Stimulated activated CD8-positive, alpha-beta memory T cell treated with anti-CD3 and anti-CD28 coated beads, Interleukin-4, amount 100 ng/mL, for 1 hour (primary cell): ENCODE measurements around the gene ENTPD5.
A peak's percentile ranks its signal among the peaks of the same experiment; 100 is the strongest.
"Not testable (repeated sequence)": the region's sequence is repeated elsewhere in the genome, so short reads cannot be mapped to it uniquely, and the experiment has no call there.

Experiments
- DNase-seq, 2 donors: peaks; one replicate each; pipeline ENCODE4 v3.0.0-alpha.2; 2020; ENCODE audit warnings: low read depth in 2 of 2, low spot score in 1 of 2

Gene ENTPD5

DNA sequence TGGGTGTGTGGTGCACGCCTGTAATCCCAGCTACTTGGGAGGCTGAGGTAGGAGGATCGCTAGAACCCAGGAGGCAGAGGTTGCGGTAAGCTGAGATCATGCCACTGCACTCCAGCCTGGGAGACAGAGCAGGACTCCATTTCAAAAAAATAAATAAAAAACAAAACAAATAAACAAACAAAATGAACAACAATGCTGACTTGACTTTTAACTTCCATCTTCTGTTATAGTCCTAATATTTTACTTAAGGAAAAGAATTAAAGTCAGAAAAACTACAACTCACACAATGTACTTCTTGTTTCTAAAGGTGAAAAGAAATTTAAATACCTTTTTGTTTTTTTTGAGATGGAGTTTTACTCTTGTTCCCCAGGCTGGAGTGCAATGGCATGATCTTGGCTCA, 13.4 kb downstream of the ENTPD5 start:
- DNase-seq = not testable (repeated sequence)

DNA sequence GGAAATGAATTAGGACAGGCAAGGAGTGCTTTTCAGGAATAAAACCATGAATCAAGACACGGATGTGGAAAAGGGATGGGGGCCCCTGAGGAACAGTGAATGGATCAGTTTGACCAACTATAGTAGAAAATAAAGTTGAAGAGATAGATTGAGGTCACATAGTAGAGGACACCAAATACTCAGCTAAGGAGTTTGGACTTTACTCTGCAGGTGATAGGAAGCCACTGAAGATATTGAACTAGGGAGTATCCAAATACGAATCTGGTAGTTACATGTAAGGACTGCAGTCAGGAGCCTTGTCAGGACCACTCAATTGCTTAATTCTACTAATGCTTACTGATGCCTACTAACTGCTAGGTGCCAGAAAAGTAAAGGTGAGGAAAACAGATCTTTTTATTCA, 20.4 kb downstream of the ENTPD5 start:
- DNase-seq = no peak

DNA sequence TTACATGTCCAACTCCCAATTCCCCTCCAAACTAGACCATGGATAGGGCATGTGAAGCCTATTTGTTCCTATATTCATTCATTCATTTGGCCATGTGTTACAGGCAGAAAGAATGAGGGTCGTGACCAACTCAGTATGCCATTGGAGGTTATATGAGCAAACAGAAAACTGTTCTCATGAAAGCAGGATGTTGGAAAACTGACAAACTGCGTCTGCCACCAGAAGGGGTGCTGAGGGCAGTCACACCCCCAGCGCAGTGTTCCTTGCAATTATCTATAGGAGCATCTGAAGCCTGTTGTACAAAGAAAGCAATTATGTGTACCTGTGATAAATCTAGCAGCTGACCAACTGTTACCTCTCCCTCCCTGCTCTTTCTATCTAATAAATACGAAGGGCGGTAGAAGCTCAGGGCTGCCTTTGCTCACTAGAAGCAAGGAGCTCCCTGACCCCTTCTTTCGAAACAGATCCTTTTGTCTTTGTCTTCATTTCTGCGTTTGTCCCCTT, 21.1 kb downstream of the ENTPD5 start:
- no peak for DNase-seq

DNA sequence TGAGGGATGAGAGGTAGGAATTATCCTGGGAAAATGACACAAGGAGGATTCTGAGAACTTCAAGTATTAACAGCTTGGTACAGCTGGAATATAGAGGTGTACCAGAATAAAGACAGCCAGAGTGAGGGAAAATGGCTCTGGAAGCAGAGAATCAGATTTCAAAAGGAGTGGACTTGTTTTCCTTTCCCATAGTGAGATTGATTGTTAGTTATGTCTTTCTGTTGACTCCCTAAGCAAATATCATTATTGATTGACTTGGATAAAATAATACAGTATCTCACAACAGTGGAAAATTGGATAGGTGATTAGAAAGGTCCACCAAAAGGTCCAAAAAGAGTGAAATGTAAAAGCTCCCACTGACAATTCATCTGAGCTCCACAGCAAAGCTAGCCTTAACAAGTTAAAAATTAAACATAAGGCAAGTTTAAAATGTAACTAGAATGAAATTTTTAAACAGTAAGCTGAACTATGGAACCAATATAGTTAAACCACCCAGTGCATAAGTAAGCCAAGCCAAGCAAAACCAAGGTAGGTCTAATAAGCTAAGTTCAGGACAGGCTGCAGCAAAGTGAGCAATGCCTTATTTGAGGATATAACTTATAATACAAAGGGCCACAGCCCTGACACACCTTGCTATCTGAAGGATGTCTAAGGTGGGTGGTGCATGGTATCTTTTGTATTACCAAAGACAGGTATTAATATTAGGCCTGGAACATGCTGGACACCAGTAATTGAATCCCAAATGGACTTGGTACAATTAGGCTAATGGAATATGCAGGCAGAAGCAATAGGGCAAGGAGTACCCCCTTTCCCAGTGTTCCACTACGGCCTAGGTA, 21.8 kb downstream of the ENTPD5 start:
- no peak for DNase-seq

DNA sequence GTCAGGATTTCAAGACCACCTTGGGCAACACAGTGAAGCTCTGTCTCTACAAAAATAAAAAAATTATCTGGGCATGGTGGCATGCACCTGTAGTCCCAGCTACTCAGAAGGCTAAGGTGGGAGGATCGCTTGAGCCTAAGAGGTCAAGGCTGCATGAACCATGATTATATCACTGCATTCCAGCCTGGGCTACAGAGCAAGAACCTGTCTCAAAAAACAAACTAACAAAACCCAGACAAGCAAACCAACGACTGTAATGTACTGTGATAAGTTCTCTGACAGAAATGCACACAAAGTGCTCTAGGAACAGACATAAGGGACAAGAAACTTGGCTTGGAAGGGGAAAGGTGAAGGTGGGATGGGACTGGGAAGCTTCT, 22.4 kb downstream of the ENTPD5 start:
- DNase-seq = no peak

DNA sequence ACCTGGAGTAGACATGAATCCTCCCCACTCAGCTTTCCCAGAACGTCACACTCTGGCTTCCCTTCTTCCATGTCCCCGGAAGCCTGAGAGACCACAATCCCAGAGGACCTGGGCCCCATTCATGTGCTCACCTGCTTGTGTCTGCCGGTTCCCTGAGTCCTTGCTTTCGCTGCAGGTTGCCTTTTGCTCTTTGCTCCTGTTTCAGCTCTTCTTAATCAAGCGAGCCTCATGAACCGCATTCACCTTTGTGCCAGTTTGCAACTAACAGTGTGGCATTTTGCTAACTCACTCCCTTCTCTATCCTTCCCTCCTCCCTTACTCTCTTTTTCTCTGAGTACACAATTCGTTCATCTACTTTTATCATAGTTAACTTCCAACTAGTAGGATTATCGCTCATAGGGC, 23.1 kb downstream of the ENTPD5 start:
- DNase-seq = no peak

DNA sequence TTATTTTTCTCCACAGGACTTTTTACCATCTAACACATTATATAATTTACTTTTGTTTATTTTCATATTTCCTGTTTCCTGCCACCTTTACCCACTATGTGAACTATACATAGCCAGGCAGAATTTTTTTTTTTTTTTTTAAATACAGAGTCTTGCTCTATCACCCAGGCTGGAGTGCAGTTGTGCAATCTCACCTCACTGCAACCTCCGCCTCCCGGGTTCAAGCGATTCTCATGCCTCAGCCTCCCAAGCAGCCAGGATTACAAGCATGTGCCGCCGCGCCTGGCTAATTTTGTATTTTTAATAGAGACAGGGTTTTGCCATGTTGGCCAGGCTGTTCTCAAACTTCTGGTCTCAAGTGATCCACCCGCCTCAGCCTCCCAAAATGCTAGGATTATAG, 24.2 kb downstream of the ENTPD5 start:
- DNase-seq = not testable (repeated sequence)

DNA sequence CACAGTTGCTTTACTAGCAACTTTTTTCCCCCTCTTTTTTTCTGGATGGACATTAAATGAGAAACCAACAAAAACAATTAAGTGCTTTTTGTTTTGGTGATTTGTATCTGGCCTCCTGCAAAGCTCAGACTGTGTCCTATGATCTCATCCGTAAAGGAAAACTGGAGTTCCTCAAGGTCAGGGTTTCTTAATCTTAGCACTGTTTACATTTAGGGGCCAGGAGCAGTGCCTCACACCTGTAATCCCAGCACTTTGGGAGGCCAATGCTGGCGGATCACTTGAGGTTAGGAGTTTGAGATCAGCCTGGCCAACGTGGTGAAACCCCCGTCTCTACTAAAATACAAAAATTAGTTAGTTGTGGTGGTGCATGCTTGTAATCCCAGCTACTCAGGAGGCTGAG, 28.0 kb downstream of the ENTPD5 start:
- no peak for DNase-seq

DNA sequence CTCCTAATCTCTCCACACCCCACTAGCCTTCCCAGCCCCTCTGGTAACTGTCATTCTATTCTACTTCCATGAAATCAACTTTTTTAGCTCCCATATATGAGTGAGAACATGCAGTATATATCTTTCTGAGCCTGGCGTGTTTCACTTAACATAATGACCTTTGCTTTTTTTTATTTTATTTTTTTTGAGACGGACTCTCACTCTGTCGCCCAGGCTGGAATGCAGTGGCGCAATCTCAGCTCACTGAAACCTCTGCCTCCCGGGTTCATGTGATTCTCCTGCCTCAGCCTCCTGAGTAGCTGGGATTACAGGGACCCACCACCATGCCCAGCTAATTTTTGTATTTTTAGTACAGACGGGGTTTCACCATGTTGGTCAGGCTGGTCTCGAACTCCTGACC, 30.4 kb downstream of the ENTPD5 start:
- not testable (repeated sequence) for DNase-seq

DNA sequence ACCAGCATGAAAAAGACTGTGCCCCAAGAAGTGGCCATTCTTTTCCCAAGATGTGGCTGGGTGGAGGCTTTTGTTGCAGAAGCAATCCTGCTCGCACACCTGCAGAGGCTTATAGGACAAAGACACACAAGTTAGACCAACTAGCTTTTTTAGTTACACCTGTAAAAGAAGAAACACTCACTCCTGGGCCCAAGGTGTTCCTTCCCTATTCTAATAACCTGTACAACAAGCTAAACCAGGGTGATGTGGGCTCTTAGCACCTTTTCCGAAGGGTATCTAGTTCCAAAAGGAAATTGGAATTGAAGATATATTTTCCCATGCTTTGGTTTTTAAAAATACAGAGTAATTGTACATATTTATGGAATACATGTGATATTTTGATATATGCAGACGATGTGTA, 31.0 kb downstream of the ENTPD5 start:
- DNase-seq = no peak

DNA sequence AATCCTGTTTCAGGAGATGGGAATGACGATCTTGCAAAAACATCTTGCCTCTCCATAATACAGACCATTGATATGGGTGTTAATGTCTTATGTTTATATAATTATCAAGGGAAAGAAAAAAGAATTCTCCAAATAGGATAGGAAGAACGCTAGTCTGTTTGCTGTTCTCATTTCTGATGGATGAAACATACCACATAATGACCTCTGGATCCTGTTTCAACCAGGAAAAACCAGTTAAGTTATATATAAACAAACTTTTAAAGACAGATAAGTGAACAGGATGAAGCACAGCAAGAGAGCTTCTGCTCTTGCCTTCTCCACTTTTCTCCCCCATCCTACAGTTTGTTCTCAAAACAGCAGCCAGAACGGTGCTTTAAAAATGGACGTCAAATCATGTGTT, 41.2 kb downstream of the ENTPD5 start:
- DNase-seq = no peak

DNA sequence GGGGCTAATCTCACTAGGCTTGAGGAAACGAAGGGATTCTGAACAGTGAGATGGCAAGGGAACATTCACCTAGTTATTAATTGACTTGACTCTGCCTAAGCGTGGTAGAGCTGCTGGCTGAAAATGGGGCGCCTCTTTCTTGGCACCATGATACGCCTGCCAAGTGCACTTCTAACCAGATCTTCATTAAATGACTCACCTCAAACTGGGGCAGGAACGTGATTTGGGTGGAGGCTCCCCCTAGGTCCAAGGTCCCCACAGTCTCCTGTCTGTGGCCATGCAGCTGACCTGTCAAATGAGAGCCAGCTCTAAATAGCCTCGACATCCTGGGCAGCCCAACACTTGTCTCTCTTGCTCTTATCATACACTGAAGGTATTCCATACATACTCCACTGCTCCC, 43.0 kb downstream of the ENTPD5 start:
- no peak for DNase-seq

DNA sequence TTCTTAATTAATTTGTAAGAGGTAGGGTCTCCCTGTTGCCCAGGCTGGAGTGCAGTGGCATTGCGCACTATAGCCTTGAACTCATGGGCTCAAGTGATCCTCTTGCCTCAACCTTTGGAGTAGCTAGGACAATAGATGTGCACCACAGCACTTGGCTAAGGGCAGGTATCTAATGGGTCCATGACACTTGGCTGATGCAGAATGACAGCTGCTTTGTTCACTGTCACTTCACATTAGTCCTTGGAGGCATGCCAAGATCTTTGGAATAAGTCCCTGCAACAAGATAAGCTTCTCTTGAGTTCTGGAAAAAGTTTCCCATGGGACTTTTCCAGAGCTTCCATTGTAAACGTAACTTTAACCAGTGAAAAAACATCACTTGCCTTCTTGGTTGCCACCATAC, 45.6 kb downstream of the ENTPD5 start:
- DNase-seq = no peak

DNA sequence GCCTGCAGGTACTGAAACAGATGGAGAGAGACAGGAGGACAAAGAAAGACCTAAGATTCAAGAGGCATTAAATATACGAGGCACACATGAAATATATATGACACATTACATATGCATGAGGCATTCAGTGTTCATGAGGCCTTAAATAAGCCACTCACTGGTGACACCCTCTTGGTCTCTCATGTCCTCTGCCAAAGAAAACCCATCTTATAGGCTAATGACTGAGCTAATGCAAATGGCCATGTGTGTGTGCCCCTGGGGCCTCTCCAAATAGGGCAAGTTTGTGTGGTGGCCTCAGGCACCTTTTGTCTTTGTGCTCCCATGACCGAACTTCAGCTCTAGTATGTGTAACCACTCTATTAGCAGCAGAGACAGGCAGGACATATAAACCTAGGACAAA, 50.2 kb downstream of the ENTPD5 start:
- no peak for DNase-seq

DNA sequence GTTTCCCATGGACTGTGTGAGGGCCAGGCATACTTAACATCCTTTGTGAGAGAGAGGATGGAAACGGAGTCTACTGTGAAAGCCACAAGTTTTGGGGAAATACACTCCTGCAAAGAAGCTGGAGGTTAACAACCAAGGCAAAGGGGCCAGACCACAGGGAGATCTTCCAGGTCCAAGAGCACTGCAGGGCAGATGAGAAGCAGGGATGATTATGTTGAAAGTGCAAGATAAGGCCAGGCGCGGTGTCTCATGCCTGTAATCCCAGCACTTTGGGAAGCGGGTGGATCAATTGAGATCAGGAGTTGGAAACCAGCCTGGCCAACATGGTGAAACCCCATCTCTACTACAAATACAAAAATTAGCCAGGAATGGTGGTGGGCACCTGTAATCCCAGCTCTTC, 53.9 kb downstream of the ENTPD5 start:
- no peak for DNase-seq

DNA sequence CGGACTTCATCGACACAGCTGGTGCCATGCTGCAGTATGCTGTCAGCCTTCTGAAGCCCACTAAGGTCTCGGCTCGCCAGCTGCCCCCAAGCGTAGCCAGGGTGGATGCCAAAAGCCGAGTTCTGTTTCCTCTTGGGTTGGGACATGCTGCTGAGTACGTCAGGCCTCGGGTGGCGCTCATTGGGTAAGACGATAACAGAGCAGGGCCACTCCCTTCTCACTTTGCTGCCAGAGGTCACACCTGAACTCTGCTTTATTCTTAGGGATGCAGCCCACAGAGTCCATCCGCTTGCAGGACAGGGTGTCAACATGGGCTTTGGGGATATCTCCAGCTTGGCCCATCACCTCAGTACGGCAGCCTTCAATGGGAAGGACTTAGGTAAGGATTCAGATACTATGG, 57.9 kb downstream of the ENTPD5 start:
- no peak for DNase-seq

DNA sequence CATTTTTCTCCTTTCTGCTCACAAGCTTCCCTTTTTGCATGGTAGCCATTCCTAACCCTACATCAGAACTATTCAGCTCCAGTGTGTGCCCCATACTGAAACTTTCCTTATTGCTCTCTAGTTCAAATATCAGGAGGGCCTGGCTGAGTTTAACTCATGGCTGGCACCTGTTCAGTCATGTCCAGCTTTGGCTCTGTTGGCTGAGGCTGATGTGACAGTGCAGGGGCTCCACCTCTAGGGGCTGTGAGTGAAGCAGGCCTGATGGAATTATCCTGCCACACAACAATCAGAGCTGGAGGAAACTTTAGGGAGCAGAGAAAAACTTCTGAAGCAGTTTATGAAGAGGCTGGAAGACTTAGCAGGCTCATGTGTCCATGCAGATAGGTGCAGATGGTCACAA, 60.5 kb downstream of the ENTPD5 start:
- DNase-seq = no peak

DNA sequence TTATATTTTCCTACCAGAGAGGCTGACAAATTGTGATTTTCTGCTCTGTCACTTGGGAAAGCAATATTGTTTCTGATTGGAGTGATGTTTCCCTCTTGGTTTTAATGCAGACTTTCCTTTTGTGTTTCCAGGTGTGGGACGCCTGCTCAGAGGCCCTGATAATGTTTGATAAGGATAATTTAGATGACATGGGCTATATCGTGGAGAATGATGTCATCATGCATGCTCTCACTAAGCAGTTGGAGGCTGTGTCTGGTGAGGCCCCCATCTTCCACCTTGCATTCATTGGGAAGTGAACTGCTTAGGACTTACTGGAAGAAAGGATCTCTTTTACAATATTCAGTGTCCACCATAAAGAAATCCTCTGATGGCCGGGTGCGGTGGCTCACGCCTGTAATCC, 63.4 kb downstream of the ENTPD5 start:
- DNase-seq = no peak

DNA sequence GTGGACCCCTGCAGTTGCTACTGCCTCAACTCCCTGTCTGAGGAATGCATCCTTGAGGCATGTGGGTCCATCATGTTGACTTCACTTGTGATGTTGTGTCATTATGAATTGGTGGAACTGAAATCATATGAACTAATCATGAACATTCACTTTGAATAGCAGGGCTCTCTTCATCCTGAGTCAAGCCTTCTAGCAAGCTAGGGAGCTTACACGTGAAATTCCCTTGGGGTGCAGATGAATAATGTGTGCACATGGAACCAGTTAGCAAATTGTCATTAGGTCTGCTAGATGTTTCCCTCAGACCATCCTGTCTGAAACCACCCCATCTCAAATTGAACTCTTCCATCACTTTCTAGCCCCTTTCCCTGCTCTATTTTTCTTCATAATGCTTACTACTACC, 65.4 kb downstream of the ENTPD5 start:
- no peak for DNase-seq

DNA sequence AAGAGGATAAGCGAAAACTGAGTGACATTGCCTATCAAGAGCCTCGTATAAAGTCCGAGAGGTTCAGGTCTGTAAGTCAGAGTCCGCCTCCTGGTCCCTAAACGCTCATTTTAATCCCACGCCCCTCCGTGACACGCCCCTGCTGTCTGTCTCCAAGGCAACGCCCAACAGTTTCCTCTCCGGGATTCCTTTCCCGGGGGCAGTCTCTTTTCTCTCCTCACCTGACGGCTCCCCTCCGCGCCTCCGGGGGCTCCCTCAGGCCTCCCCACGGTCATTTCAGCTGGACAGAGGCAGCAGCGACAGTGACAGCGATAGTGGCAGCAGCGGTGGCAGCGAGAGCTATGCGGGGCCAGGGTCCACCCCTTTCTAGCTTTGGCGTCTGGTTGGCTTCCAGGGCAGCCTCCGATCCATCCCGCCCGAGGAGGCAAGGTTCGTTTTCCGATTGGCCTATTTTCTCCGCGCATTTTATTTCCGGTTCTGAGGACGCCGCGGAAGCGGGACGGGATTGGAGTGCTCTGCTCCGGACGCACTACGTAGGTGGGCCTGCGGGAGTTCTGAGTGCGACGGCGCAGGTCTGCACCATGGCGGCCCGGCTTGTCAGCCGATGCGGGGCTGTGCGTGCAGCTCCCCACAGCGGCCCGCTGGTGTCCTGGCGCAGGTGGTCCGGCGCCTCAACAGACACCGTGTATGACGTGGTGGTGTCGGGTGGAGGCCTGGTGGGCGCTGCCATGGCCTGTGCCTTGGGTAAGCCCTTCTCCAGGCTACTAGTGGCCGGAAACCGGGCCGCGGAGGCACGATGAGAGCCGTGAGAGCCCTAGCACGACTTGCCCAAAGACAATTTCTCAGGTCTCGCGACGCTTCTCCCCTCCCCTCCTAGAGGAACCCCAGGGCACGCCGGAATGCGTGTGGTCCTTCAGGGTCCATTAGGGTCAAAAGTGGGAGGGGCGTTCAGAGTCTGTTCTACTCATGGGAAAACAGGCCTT, 69.0 kb downstream of the ENTPD5 start, which contains the start of the genes COQ6 and FAM161B:
Gene COQ6, plus strand, starts transcription at position 551 of the 983 bp plus-strand sequence. Its CDS starts 31 bp downstream, at position 582.
Gene FAM161B, minus strand, starts transcription at position 343 of the 983 bp plus-strand sequence. Its CDS starts 68 bp downstream, at position 275.
- peak; percentile 65 to 80 for DNase-seq

DNA sequence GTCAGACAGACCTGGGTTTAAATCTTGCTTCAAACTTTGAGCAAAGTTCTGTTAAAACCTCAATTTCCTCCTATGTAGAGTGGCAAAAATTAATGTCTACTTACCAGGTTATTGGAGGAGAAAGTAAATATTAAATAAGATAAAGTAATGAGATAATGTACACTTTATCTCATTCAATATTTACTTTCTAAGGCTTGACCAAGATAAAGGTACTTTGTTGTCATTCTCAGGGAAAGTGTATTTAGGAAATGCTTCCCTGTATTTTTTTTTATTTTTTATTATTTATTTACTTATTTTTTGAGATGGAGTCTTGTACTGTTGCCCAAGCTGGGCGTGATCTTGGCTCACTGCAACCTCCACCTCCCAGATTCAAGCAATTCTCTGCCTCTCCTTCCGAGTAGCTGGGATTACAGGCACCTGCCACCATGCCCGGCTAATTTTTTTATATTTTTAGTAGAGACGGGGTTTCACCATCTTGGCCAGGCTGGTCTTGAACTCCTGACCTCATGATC, 73.9 kb downstream of the ENTPD5 start:
- DNase-seq = no peak
